DOHH2 (cell line): ENCODE measurements around the gene PELI3.

Experiments
- H3F3A ChIP-seq: fragments of 200-600 bp; sonication (generic), shearing (Covaris generic); 2 replicates; pipeline ENCODE4 v1.6.0; 2016; ENCODE audit warnings: antibody characterized with exemption, mild to moderate bottlenecking; ENCODE audit not compliant: control insufficient read depth, insufficient read depth
- H3K27ac ChIP-seq: fragments of 200-600 bp; sonication (generic); 2 replicates; pipeline ENCODE4 v1.5.1; 2014; ENCODE audit warnings: low read depth, mild to moderate bottlenecking, low read length, moderate library complexity
- H3K27me3 ChIP-seq: fragments of 200-600 bp; sonication (generic); 2 replicates; pipeline ENCODE4 v1.6.1; 2014; ENCODE audit warnings: mild to moderate bottlenecking, low read length, mixed read lengths; ENCODE audit not compliant: control insufficient read depth
- H3K36me3 ChIP-seq: fragments of 200-600 bp; sonication (generic); 2 replicates; pipeline ENCODE4 v1.6.1; 2014; ENCODE audit warnings: mild to moderate bottlenecking, low read length, moderate library complexity, mixed read lengths; ENCODE audit not compliant: control insufficient read depth
- H3K4me1 ChIP-seq: fragments of 200-600 bp; sonication (generic); 2 replicates; pipeline ENCODE4 v1.6.1; 2014; ENCODE audit warnings: mild to moderate bottlenecking, low read length, mixed read lengths; ENCODE audit not compliant: control insufficient read depth
- H3K4me2 ChIP-seq: fragments of 200-600 bp; sonication (generic); 2 replicates; pipeline ENCODE4 v1.6.0; 2014; ENCODE audit warnings: mild to moderate bottlenecking, low read length, moderate library complexity
- H3K4me3 ChIP-seq: fragments of 200-600 bp; sonication (generic); 2 replicates; pipeline ENCODE4 v1.5.1; 2014; ENCODE audit warnings: mild to moderate bottlenecking, low read length, mixed read lengths
- H3K79me2 ChIP-seq: fragments of 200-600 bp; sonication (generic); 2 replicates; pipeline ENCODE4 v1.6.1; 2014; ENCODE audit warnings: mild to moderate bottlenecking, low read length, mixed read lengths; ENCODE audit not compliant: control insufficient read depth
- H3K9me2 ChIP-seq: fragments of 200-600 bp; sonication (generic); replicated peaks from 2 replicates; pipeline ENCODE4 v1.6.1; 2014; ENCODE audit warnings: mild to moderate bottlenecking, low read length, mixed read lengths; ENCODE audit not compliant: control insufficient read depth
- H3K9me3 ChIP-seq: fragments of 200-600 bp; sonication (generic); 2 replicates; pipeline ENCODE4 v1.6.1; 2014; ENCODE audit warnings: antibody characterized with exemption, low read length, mixed read lengths; ENCODE audit not compliant: control insufficient read depth, insufficient read depth
- H4K20me1 ChIP-seq: fragments of 200-600 bp; sonication (generic); 2 replicates; pipeline ENCODE4 v1.6.0; 2014; ENCODE audit warnings: low read depth, mild to moderate bottlenecking, antibody characterized with exemption, low read length, moderate library complexity; ENCODE audit not compliant: control insufficient read depth, insufficient read depth
- EZH2phosphoT487 ChIP-seq: fragments of 200-600 bp; sonication (generic); IDR thresholded peaks from 2 replicates; pipeline ENCODE4 v1.6.1; 2017; ENCODE audit warnings: borderline replicate concordance, mild to moderate bottlenecking, antibody characterized with exemption, low read length, moderate library complexity, mixed read lengths
- TF ChIP-seq, protein P1 (sequence below): fragments of 200-600 bp; sonication (generic); IDR thresholded peaks from one replicate; pipeline ENCODE4 v1.5.1; 2014; ENCODE audit warnings: antibody characterized with exemption, mild to moderate bottlenecking, low read depth, low read length; ENCODE audit not compliant: poor library complexity, severe bottlenecking

The PELI3 gene

DNA sequence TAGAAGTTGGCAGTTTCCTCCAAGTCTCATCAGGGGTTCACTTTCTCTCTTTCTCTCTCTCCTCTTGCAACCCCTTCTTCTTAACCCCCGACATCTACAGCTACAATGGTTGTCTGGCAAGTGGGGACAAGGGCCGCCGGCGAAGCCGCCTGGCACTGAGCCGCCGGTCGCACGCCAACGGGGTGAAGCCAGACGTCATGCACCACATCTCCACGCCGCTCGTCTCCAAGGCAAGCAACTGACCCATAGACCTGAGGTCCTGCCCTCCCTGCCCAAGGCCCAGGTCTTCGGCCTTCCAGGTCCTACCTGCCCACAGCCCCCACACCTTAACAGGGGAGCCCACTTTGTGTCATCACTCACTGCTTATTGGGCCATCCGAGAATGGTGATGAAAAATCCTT is 4.4 kb downstream of the PELI3 start:
- Histone ChIP-seq H3K4me2 (no peak overlapping the region), H3K27ac (no peak overlapping the region), H3K4me3 (no peak overlapping the region), H3K9me3 (no peaks in the 10 kb centered on the region), H3K79me2 (no peaks in the 10 kb centered on the region), H4K20me1 (no peaks in the 10 kb centered on the region), H3K36me3 (peaks cover 3% of the 10 kb centered on the region; the same call in 1 of the 2 replicates), H3K27me3 (no peaks in the 10 kb centered on the region), H3F3A (no peaks in the 10 kb centered on the region), H3K4me1 (peaks cover 11% of the 10 kb centered on the region), H3K9me2 (no peaks in the 10 kb centered on the region)
- TF ChIP-seq, protein P1, sequence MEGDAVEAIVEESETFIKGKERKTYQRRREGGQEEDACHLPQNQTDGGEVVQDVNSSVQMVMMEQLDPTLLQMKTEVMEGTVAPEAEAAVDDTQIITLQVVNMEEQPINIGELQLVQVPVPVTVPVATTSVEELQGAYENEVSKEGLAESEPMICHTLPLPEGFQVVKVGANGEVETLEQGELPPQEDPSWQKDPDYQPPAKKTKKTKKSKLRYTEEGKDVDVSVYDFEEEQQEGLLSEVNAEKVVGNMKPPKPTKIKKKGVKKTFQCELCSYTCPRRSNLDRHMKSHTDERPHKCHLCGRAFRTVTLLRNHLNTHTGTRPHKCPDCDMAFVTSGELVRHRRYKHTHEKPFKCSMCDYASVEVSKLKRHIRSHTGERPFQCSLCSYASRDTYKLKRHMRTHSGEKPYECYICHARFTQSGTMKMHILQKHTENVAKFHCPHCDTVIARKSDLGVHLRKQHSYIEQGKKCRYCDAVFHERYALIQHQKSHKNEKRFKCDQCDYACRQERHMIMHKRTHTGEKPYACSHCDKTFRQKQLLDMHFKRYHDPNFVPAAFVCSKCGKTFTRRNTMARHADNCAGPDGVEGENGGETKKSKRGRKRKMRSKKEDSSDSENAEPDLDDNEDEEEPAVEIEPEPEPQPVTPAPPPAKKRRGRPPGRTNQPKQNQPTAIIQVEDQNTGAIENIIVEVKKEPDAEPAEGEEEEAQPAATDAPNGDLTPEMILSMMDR: no peak
- no peak for TF ChIP-seq EZH2phosphoT487

GRCh38 chr11:66472054-66472453 is 5.3 kb downstream of the PELI3 start:
- Histone ChIP-seq H3K27ac (no peak overlapping the region), H3K79me2 (no peaks in the 10 kb centered on the region), H3K9me2 (no peaks in the 10 kb centered on the region), H3F3A (no peaks in the 10 kb centered on the region), H3K4me3 (no peak overlapping the region), H3K9me3 (no peaks in the 10 kb centered on the region), H4K20me1 (no peaks in the 10 kb centered on the region), H3K4me1 (peaks cover 8% of the 10 kb centered on the region), H3K36me3 (peaks cover 3% of the 10 kb centered on the region; the same call in 1 of the 2 replicates), H3K27me3 (no peaks in the 10 kb centered on the region), H3K4me2 (no peak overlapping the region)
- TF ChIP-seq, protein P1: no peak
- TF ChIP-seq EZH2phosphoT487: no peak

- H3K4me2 ChIP-seq: no peak overlapping the region
- TF ChIP-seq, protein P1: no peak
- no peak for TF ChIP-seq EZH2phosphoT487
- no peaks in the 10 kb centered on the region for H4K20me1 ChIP-seq
- H3K9me2 ChIP-seq: no peaks in the 10 kb centered on the region
- no peaks in the 10 kb centered on the region for H3K79me2 ChIP-seq
- H3K27ac ChIP-seq: no peak overlapping the region
- H3K36me3 ChIP-seq: peaks cover 3% of the 10 kb centered on the region; the same call in 1 of the 2 replicates
- no peaks in the 10 kb centered on the region for H3K4me1 ChIP-seq
- H3K27me3 ChIP-seq: no peaks in the 10 kb centered on the region
- no peak overlapping the region for H3K4me3 ChIP-seq
- no peaks in the 10 kb centered on the region for H3K9me3 ChIP-seq
- H3F3A ChIP-seq: no peaks in the 10 kb centered on the region
These were observed 6.5 kb downstream of the PELI3 start for GRCh38 chr11:66473167-66473566.
